A549 (cell line): Measurements from ENCODE around the gene APC. TPM values are rescaled to one million over a fixed set of nuclear protein-coding genes. Genes with fewer than 3 reads are reported as not detected.

ENCODE experiments used
- ATAC-seq, 2 experiments: fragments of 200-7000 bp in 1 of 2; fragments of >200 bp in 1 of 2; cut with Nextera tagmentation in 1 of 2; cut with Tn5 transposase in 1 of 2; 3 replicates each; pipeline versions ENCODE4 v1.8.0 to v1.9.1; 2018 to 2020; ENCODE audit warnings: mild to moderate bottlenecking in 1 of 2, moderate library complexity in 1 of 2
- CTCF ChIA-PET: fragments of 300-600 bp; sonication (Branson Sonifier 250); formaldehyde crosslinking; extraction: SDS; loops from one replicate; lab custom pipeline; 2021; ENCODE audit warnings: antibody characterized with exemption, inconsistent platforms; lab: Yijun Ruan, JAX
- POLR2A ChIA-PET: fragments of 350-600 bp; formaldehyde crosslinking; extraction: SDS; loops from one replicate; lab custom pipeline; 2021; ENCODE audit warnings: antibody characterized with exemption, inconsistent platforms; lab: Yijun Ruan, JAX
- DNase-seq, 2 experiments: peaks; one replicate each; pipeline versions ENCODE4 v3.0.0 to v3.0.0-alpha.2; 2011 to 2016; ENCODE audit warnings: low read depth in 1 of 2, low spot score in 1 of 2
- FAIRE-seq: peaks from 2 replicates; lab custom pipeline; 2011; peaks lifted over from hg19 to GRCh38; lab: Jason Lieb, UNC
- H3K27ac ChIP-seq, 2 experiments: fragments of >200 bp; sonication (Bioruptor Twin); formaldehyde crosslinking; 3 replicates each; pipeline ENCODE4 v1.5.1; 2016 to 2017
- H3K4me1 ChIP-seq: fragments of >200 bp; sonication (Bioruptor Twin); formaldehyde crosslinking; 3 replicates; pipeline ENCODE4 v1.6.1; 2016
- H3K4me2 ChIP-seq: fragments of >200 bp; sonication (Bioruptor Twin); formaldehyde crosslinking; 3 replicates; pipeline ENCODE4 v1.6.1; 2016
- H3K4me3 ChIP-seq: fragments of >200 bp; sonication (Bioruptor Twin); formaldehyde crosslinking; 3 replicates; pipeline ENCODE4 v1.5.1; 2016
- H3K9me3 ChIP-seq: fragments of >200 bp; sonication (Bioruptor Twin); formaldehyde crosslinking; 3 replicates; pipeline ENCODE4 v1.6.1; 2016
- BHLHE40 ChIP-seq: IDR thresholded peaks from 2 replicates; pipeline ENCODE4 v1.6.1; 2012; ENCODE audit warnings: low read depth, low read length, inconsistent platforms
- CBX2 ChIP-seq: fragments of 200-600 bp; sonication (generic); IDR thresholded peaks from 2 replicates; pipeline ENCODE4 v1.6.1; 2016; ENCODE audit warnings: low read depth, mild to moderate bottlenecking, borderline replicate concordance
- CBX8 ChIP-seq: fragments of 200-600 bp; sonication (generic); IDR thresholded peaks from 2 replicates; pipeline ENCODE4 v1.6.1; 2016
- CHD4 ChIP-seq: fragments of 200-600 bp; sonication (generic); IDR thresholded peaks from 2 replicates; pipeline ENCODE4 v1.6.1; 2016; ENCODE audit warnings: antibody characterized with exemption, mild to moderate bottlenecking, borderline replicate concordance
- FOSL2 ChIP-seq, 2 experiments: fragments of 450-650 bp in 1 of 2; fragments of >200 bp in 1 of 2; sonication (Bioruptor Twin) in 1 of 2; formaldehyde crosslinking; IDR thresholded peaks; 2 replicates each; pipeline versions ENCODE4 v1.5.0 to v1.6.1; 2016 to 2020; ENCODE audit warnings: mild to moderate bottlenecking in 1 of 2, moderate library complexity in 1 of 2
- FOXS1 ChIP-seq: fragments of 250-450 bp; sonication (Bioruptor Pico); IDR thresholded peaks from 2 replicates; pipeline ENCODE4 v1.5.0; 2020; ENCODE audit warnings: mild to moderate bottlenecking, moderate library complexity
- GATA3 ChIP-seq: IDR thresholded peaks from 2 replicates; pipeline ENCODE4 v1.6.1; 2012; ENCODE audit warnings: borderline replicate concordance
- KDM1A ChIP-seq: fragments of 200-600 bp; sonication (generic); IDR thresholded peaks from 2 replicates; pipeline ENCODE4 v1.6.1; 2016; ENCODE audit warnings: low read depth, mild to moderate bottlenecking
- KDM5A ChIP-seq: fragments of 200-600 bp; sonication (generic); IDR thresholded peaks from 2 replicates; pipeline ENCODE4 v1.6.1; 2016; ENCODE audit warnings: antibody characterized with exemption, mild to moderate bottlenecking
- MAZ ChIP-seq: fragments of 150-350 bp; IDR thresholded peaks from 2 replicates; pipeline ENCODE4 v1.6.1; 2014; ENCODE audit warnings: antibody characterized with exemption, low read depth, low read length, borderline replicate concordance
- NFE2L2 ChIP-seq: fragments of 150-350 bp; conservative IDR thresholded peaks from 2 replicates; pipeline ENCODE4 v1.6.1; 2014; ENCODE audit warnings: low read length
- POLR2A ChIP-seq: IDR thresholded peaks from 2 replicates; pipeline ENCODE4 v1.6.1; 2012; ENCODE audit warnings: mild to moderate bottlenecking, low read length
- RCOR1 ChIP-seq: fragments of 150-350 bp; IDR thresholded peaks from 2 replicates; pipeline ENCODE4 v1.6.1; 2014; ENCODE audit warnings: antibody characterized with exemption, low read length, low read depth
- TP53 ChIP-seq: fragments of 250-450 bp; sonication (Bioruptor Pico); IDR thresholded peaks from 2 replicates; pipeline ENCODE4 v1.5.0; 2021; ENCODE audit warnings: mild to moderate bottlenecking, moderate library complexity
- ZC3H11A ChIP-seq: fragments of 450-650 bp; IDR thresholded peaks from 2 replicates; pipeline ENCODE4 v1.6.1; 2014; ENCODE audit warnings: antibody characterized with exemption, mild to moderate bottlenecking
- ZFP36 ChIP-seq: fragments of 450-650 bp; IDR thresholded peaks from 2 replicates; pipeline ENCODE4 v1.6.1; 2014; ENCODE audit warnings: borderline replicate concordance; ENCODE audit not compliant: partially characterized antibody
- ZNF302 ChIP-seq: fragments of 250-450 bp; sonication (Bioruptor Pico); IDR thresholded peaks from 2 replicates; pipeline ENCODE4 v1.9.0; 2021; ENCODE audit warnings: inconsistent platforms, mild to moderate bottlenecking, moderate library complexity
- ZSCAN20 ChIP-seq: fragments of 250-450 bp; sonication (Bioruptor Pico); IDR thresholded peaks from 2 replicates; pipeline ENCODE4 v1.8.0; 2022; ENCODE audit warnings: mild to moderate bottlenecking, moderate library complexity
- WGBS: methylation state at CpG from one replicate; pipeline ENCODE4 v1.1.6; 2017; ENCODE audit errors: missing lambda C conversion rate; 5-methylcytosine and 5-hydroxymethylcytosine counted together
- polyA plus RNA-seq, 4 experiments: library from polyadenylated mRNA; depleted of rRNA in 3 of 4; stranded (reverse); fragments of >200 nt; fragmentation: RNase III in 1 of 4; extraction: RNeasy Plus Mini Kit Qiagen cat#74134 plus additional on column Dnase treatment in 1 of 4; gene quantifications; 2 replicates in 3 of 4; 3 replicates in 1 of 4; pipeline ENCODE4 v1.2.3, GENCODE V29; 2011 to 2017
- TF ChIP-seq, protein P1 (sequence below): fragments of 200-600 bp; sonication (generic); IDR thresholded peaks from 2 replicates; pipeline ENCODE4 v1.6.1; 2016; ENCODE audit warnings: antibody characterized with exemption, mild to moderate bottlenecking, moderate library complexity
- TF ChIP-seq, protein P2 (sequence below): fragments of 250-450 bp; sonication (Bioruptor Pico); IDR thresholded peaks from 2 replicates; pipeline ENCODE4 v1.5.0; 2021; ENCODE audit warnings: mild to moderate bottlenecking, moderate library complexity, borderline replicate concordance
- TF ChIP-seq, protein P3 (sequence below): fragments of >200 bp; sonication (Bioruptor Twin); formaldehyde crosslinking; IDR thresholded peaks from 2 replicates; pipeline ENCODE4 v1.6.1; 2016

The APC gene
- polyA plus RNA-seq, 2 of the 4 experiments (the other 2 are of a cell fraction) = 10.6 to 21.2 TPM

DNA sequence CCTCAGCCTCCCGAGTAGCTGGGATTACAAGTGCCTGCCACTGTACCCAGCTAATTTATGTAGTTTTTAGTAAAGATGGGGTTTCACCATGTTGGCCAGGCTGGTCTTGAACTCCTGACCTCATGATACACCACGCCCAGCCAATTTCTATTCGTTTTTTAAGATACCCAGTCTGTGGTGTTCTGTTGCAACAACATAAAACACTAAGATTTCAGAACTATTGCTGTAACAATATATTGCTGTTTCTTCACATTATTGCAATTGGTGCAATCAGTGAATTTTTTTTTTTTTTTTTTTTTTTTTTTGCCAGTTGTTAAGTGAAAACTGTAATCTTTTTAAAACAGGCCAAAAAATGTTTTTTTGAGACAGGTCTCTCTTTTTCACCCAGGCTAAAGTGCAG, 133.3 kb downstream of the APC start (continued):
- TF ChIP-seq, protein P1, sequence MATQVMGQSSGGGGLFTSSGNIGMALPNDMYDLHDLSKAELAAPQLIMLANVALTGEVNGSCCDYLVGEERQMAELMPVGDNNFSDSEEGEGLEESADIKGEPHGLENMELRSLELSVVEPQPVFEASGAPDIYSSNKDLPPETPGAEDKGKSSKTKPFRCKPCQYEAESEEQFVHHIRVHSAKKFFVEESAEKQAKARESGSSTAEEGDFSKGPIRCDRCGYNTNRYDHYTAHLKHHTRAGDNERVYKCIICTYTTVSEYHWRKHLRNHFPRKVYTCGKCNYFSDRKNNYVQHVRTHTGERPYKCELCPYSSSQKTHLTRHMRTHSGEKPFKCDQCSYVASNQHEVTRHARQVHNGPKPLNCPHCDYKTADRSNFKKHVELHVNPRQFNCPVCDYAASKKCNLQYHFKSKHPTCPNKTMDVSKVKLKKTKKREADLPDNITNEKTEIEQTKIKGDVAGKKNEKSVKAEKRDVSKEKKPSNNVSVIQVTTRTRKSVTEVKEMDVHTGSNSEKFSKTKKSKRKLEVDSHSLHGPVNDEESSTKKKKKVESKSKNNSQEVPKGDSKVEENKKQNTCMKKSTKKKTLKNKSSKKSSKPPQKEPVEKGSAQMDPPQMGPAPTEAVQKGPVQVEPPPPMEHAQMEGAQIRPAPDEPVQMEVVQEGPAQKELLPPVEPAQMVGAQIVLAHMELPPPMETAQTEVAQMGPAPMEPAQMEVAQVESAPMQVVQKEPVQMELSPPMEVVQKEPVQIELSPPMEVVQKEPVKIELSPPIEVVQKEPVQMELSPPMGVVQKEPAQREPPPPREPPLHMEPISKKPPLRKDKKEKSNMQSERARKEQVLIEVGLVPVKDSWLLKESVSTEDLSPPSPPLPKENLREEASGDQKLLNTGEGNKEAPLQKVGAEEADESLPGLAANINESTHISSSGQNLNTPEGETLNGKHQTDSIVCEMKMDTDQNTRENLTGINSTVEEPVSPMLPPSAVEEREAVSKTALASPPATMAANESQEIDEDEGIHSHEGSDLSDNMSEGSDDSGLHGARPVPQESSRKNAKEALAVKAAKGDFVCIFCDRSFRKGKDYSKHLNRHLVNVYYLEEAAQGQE = no peak
- TF ChIP-seq GATA3 = no peak
- no peak for TF ChIP-seq NFE2L2
- TF ChIP-seq, protein P2, sequence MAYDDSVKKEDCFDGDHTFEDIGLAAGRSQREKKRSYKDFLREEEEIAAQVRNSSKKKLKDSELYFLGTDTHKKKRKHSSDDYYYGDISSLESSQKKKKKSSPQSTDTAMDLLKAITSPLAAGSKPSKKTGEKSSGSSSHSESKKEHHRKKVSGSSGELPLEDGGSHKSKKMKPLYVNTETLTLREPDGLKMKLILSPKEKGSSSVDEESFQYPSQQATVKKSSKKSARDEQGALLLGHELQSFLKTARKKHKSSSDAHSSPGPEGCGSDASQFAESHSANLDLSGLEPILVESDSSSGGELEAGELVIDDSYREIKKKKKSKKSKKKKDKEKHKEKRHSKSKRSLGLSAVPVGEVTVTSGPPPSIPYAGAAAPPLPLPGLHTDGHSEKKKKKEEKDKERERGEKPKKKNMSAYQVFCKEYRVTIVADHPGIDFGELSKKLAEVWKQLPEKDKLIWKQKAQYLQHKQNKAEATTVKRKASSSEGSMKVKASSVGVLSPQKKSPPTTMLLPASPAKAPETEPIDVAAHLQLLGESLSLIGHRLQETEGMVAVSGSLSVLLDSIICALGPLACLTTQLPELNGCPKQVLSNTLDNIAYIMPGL (CRISPR knock-in tag) = no peak
- TF ChIP-seq BHLHE40 = no peak
- no peak for TF ChIP-seq CBX8
- no peak for TF ChIP-seq KDM5A
- TF ChIP-seq, protein P3, sequence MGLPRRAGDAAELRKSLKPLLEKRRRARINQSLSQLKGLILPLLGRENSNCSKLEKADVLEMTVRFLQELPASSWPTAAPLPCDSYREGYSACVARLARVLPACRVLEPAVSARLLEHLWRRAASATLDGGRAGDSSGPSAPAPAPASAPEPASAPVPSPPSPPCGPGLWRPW = no peak
- no peak for TF ChIP-seq TP53 (CRISPR knock-in tag)
- TF ChIP-seq, all 56 proteins: peak for 0

DNA sequence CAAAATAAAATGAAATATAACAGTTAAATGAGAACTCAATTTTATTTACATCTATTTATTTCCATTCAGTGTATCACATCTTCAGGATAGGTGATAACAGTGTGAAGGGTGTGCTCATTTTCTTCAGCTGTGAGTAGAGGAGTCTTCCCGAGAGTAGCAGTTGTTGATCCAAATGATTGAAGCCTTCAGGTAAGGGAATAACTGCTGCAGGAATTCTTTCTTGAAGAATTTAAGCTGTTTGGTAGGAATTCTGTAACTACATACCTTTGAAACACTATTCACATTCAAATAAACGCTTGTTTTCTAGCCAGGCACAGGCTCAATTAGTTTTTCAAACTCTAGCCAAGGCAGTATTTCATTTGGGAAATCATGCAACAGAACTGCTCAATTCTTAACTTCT, 138.7 kb downstream of the APC start:
- FAIRE-seq = no peak
- Histone ChIP-seq H3K4me1 (peaks cover 12% of the 10 kb centered on the region; the same call in 2 of the 3 replicates), H3K27ac (no peak overlapping the region), H3K9me3 (no peaks in the 10 kb centered on the region), H3K4me3 (no peak overlapping the region), H3K4me2 (no peak overlapping the region)
- ChIA-PET POLR2A (interaction anchor here (1.5 kb wide), 1 partner anchor 15 kb away, joined by 3 read pairs; the partner anchor contains the start of gene SRP19), CTCF (no interaction called here)
- WGBS = 83% methylated on average over 2 of the region's 2 CpGs
- DNase-seq = no peak
- ATAC-seq = no peak
- no peak for TF ChIP-seq CHD4
- TF ChIP-seq POLR2A = no peak
- no peak for TF ChIP-seq ZFP36
- TF ChIP-seq ZC3H11A = no peak
- no peak for TF ChIP-seq FOSL2 (IDR thresholded peaks at IDR 0.05)
- TF ChIP-seq FOSL2 (CRISPR knock-in tag; IDR thresholded peaks at IDR 0.05) = no peak
- no peak for TF ChIP-seq CBX2
- no peak for TF ChIP-seq KDM5A
- no peak for TF ChIP-seq RCOR1
- TF ChIP-seq, protein P3 = no peak
- TF ChIP-seq FOXS1 (CRISPR knock-in tag) = no peak
- TF ChIP-seq ZSCAN20 = no peak
- TF ChIP-seq KDM1A = no peak
- no peak for TF ChIP-seq MAZ
- TF ChIP-seq, protein P2 (CRISPR knock-in tag) = no peak
- TF ChIP-seq ZNF302 (CRISPR knock-in tag) = no peak
- TF ChIP-seq TP53 (CRISPR knock-in tag) = no peak
